Naive B cell (primary cell): ENCODE data around the gene MAMDC2. TPM values are rescaled to one million over a fixed set of nuclear protein-coding genes. Genes with fewer than 3 reads are reported as not detected.
"Not testable (repeated sequence)": the region's sequence is repeated elsewhere in the genome, so short reads cannot be mapped to it uniquely, and the experiment has no call there.

ENCODE experiments used
- ATAC-seq, 2 donors: fragments of 150-1000 bp; cut with Tn5 transposase; 2 replicates each; pipeline ENCODE4 v1.10.0; 2021; ENCODE audit warnings: low read depth in 2 of 2, mild to moderate bottlenecking in 2 of 2, moderate library complexity in 2 of 2
- DNase-seq: peaks from one replicate; pipeline ENCODE4 v3.0.0; 2022
- H3K27ac Mint-ChIP-seq, 6 donors: one replicate each; pipeline ENCODE4 v1.8.0; 2020 to 2022; ENCODE audit warnings: mild to moderate bottlenecking in 6 of 6, mixed read lengths in 6 of 6, moderate library complexity in 5 of 6, inconsistent platforms in 2 of 6
- H3K27me3 Mint-ChIP-seq, 3 donors: one replicate each; pipeline ENCODE4 v1.8.0; 2021 to 2022; ENCODE audit warnings: mixed read lengths in 3 of 3, mild to moderate bottlenecking in 1 of 3
- H3K36me3 Mint-ChIP-seq, 2 donors: one replicate each; pipeline ENCODE4 v1.8.0; 2020 to 2022; ENCODE audit warnings: mixed read lengths in 2 of 2, inconsistent platforms in 1 of 2, mild to moderate bottlenecking in 1 of 2
- H3K4me1 Mint-ChIP-seq, 3 donors: one replicate each; pipeline ENCODE4 v1.8.0; 2020 to 2022; ENCODE audit warnings: mixed read lengths in 3 of 3, inconsistent platforms in 1 of 3, mild to moderate bottlenecking in 1 of 3, moderate library complexity in 1 of 3
- H3K4me3 Mint-ChIP-seq, 8 donors: one replicate each; pipeline ENCODE4 v1.8.0; 2020 to 2022; ENCODE audit warnings: mild to moderate bottlenecking in 8 of 8, mixed read lengths in 8 of 8, moderate library complexity in 8 of 8, inconsistent platforms in 2 of 8
- H3K9me3 Mint-ChIP-seq, 7 donors: one replicate each; pipeline ENCODE4 v1.8.0; 2020 to 2022; ENCODE audit warnings: mixed read lengths in 7 of 7, mild to moderate bottlenecking in 5 of 7, inconsistent platforms in 2 of 7, moderate library complexity in 1 of 7
- polyA plus RNA-seq, 6 donors: library from polyadenylated mRNA; unstranded; fragments of 300-500 nt; fragmentation: Illumina TruSeq; gene quantifications; one replicate each; pipeline ENCODE4 v1.2.3, GENCODE V29; 2021; ENCODE audit warnings: low read depth in 6 of 6

Gene MAMDC2
- polyA plus RNA-seq, 6 donors from 2014 or later = not detected

DNA sequence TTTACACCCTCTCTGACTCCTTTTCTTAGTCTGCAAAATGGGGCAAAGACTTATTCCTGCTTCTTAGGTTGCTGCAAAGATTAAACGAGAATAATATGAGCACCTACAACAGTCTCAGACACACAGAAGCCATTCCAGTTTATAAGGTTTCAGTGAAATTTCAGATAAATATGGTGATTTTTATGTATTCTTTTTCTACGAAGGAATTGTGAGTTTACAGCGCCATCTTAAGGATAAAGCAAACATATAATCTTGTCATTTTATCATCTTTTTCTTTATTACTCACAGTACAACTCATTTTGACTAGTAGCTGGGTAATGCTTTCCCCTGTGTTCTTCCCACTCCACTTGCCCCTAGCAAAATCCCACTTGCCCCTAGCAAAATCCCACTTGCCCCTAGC is 185.9 kb downstream of the MAMDC2 start:
- no peak overlapping the region for H3K4me3 Mint-ChIP-seq
- DNase-seq (no peak), ATAC-seq (no peak)
- H3K27me3 Mint-ChIP-seq = peaks cover 0 to 24% (median 14%) of the 10 kb centered on the region in 3 donors
- H3K9me3 Mint-ChIP-seq = peaks cover 0 to 5% (median 2%) of the 10 kb centered on the region in 7 donors
- no peak overlapping the region for H3K27ac Mint-ChIP-seq
- peaks cover 7 to 8% of the 10 kb centered on the region in 2 donors for H3K36me3 Mint-ChIP-seq
- no peaks in the 10 kb centered on the region for H3K4me1 Mint-ChIP-seq

DNA sequence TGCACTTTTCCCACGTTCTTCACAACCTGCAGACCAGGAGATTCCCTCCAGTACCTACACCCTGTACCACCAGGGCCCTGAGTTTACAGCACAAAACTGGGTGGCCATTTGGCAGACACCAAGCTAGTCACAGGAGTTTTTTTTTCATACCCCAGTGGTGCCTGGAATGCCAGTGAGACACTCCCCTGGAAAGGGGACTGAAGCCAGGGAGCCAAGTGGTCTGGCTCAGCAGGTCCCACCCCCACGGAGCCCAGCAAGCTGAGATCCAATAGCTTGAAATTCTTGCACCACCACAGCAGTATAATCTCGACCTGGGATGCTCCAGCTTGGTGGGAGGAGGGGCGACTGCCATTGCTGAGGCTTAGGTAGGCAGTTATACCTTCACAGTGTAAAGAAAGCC is 188.8 kb downstream of the MAMDC2 start:
- Mint-ChIP-seq H3K4me3 (no peak overlapping the region), H3K27ac (no peak overlapping the region), H3K36me3 (peaks cover 7 to 8% of the 10 kb centered on the region in 2 donors), H3K4me1 (no peaks in the 10 kb centered on the region), H3K9me3 (peaks cover 0 to 9% (median 0%) of the 10 kb centered on the region in 7 donors), H3K27me3 (peaks cover 15 to 42% (median 22%) of the 10 kb centered on the region in 3 donors)
- DNase-seq (no peak), ATAC-seq (no peak)

DNA sequence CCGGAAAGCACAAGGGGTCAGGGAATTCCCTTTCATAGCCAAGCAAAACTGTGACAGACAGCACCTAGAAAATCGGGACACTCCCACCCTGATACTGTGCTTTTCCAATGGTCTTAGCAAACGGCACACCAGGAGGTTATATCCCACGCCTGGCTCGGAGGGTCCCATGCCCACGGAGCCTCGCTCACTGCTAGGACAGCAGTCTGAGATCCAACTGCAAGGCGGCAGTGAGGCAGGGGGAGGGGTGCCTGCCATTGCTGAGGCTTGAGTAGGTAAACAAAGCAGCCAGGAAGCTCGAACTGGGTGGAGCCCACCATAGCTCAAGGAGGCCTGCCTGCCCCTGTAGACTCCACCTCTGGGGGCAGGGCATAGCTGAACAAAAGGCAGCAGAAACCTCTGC is 190.6 kb downstream of the MAMDC2 start:
- Mint-ChIP-seq H3K4me3 (peak overlapping the region in 1 of 8 donors; percentile 37), H3K9me3 (peaks cover 0 to 12% (median 6%) of the 10 kb centered on the region in 7 donors), H3K27me3 (peaks cover 15 to 37% (median 22%) of the 10 kb centered on the region in 3 donors)
- DNase-seq, ATAC-seq, H3K4me1 Mint-ChIP-seq, H3K36me3 Mint-ChIP-seq, H3K27ac Mint-ChIP-seq: not testable (repeated sequence)

DNA sequence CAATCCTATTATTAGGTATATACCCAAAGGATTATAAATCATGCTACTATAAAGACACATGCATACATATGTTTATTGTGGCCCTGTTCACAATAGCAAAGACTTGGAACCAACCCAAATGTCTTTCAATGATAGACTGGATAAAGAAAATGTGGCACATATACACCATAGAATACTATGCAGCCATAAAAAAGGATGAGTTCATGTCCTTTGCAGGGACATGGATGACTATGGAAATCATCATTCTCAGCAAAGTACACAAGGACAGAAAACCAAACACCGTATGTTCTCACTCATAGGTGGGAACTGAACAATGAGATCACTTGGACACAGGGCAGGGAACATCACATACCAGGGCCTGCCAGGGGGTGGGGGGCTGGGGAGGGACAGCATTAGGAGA is 202.3 kb downstream of the MAMDC2 start:
- DNase-seq, H3K27ac Mint-ChIP-seq, H3K4me3 Mint-ChIP-seq, H3K36me3 Mint-ChIP-seq, ATAC-seq, H3K4me1 Mint-ChIP-seq: not testable (repeated sequence)
- Mint-ChIP-seq H3K9me3 (peaks cover 0 to 11% (median 1%) of the 10 kb centered on the region in 7 donors), H3K27me3 (peaks cover 5 to 35% (median 29%) of the 10 kb centered on the region in 3 donors)

DNA sequence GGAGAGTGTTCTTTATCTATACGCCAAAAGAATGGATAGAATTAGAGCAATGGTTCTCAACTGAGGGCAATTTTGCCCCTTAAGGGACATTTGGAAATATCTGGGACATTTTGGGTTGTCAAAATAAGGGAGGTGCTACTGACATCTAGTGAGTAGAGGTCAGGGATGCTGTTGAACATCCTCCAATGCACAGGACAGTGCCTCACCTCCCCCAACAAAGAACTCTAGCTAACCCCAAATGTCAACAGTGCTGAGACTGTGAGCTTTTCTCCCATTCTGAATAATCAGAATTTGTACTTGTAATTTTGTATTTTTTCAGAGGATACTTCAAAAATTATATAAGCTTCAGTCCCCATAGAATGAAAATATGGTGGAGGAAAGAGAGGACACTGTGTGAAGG is 206.6 kb downstream of the MAMDC2 start:
- no peak overlapping the region for H3K4me3 Mint-ChIP-seq
- DNase-seq (no peak), ATAC-seq (no peak)
- H3K9me3 Mint-ChIP-seq = peaks cover 0 to 8% (median 0%) of the 10 kb centered on the region in 7 donors
- H3K27me3 Mint-ChIP-seq = peaks cover 5 to 9% (median 6%) of the 10 kb centered on the region in 3 donors
- H3K4me1 Mint-ChIP-seq = peaks cover 0 to 5% (median 0%) of the 10 kb centered on the region in 3 donors
- H3K27ac Mint-ChIP-seq = no peak overlapping the region
- H3K36me3 Mint-ChIP-seq = no peaks in the 10 kb centered on the region

DNA sequence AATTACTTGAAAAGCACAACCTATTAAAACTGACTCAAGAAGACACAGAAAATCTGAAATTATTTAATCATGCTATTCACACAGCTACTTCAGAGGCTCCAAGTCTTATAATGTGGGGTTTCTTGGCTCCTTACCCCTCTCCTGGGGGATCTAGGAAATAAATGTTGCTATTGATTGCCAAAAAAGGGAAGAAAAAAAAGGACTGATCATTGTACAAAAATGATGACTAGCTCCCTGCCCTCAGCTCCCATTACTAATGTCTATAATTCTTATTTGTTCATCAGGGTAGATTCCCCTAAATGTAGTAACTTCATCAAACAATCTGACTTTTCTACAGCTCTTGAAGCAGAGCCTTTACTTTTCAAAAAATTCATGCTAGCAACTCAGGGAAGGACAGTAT is 211.8 kb downstream of the MAMDC2 start:
- peaks cover 21 to 28% (median 25%) of the 10 kb centered on the region in 3 donors for H3K4me1 Mint-ChIP-seq
- H3K4me3 Mint-ChIP-seq = peak overlapping the region in 1 of 8 donors; percentile 50
- no peak for ATAC-seq
- no peak for DNase-seq
- peaks cover 2 to 5% (median 3%) of the 10 kb centered on the region in 3 donors for H3K27me3 Mint-ChIP-seq
- H3K36me3 Mint-ChIP-seq = no peaks in the 10 kb centered on the region
- H3K9me3 Mint-ChIP-seq = no peaks in the 10 kb centered on the region
- no peak overlapping the region for H3K27ac Mint-ChIP-seq

DNA sequence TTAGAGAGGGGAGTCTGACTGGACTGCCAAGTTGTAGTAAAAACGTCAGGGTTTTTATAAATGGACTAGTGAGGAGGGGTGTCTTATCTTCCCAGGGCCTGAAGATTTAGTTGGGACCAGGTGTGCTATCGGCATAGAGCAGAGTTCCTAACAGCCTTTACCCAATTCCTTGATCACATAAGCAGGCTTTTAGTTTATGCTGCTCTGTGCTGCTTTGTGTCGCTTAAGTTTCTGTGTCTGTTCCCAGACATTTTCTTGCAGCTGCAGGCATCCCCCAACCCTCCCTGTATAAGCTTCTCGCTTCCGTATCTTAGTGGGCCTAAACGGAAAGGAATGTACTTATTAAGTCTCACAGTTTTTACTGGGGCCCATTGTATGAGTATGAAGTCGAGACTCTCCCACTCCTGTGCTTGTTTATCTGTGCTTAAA is 212.5 kb downstream of the MAMDC2 start:
- Mint-ChIP-seq H3K9me3 (no peaks in the 10 kb centered on the region), H3K4me3 (peak overlapping the region in 1 of 8 donors; percentile 46), H3K27ac (peak overlapping the region in 2 of 6 donors; percentile 34 to 50), H3K36me3 (peaks cover 0 to 4% of the 10 kb centered on the region in 2 donors), H3K4me1 (peaks cover 28 to 34% (median 29%) of the 10 kb centered on the region in 3 donors), H3K27me3 (no peaks in the 10 kb centered on the region)
- no peak for DNase-seq
- no peak for ATAC-seq

DNA sequence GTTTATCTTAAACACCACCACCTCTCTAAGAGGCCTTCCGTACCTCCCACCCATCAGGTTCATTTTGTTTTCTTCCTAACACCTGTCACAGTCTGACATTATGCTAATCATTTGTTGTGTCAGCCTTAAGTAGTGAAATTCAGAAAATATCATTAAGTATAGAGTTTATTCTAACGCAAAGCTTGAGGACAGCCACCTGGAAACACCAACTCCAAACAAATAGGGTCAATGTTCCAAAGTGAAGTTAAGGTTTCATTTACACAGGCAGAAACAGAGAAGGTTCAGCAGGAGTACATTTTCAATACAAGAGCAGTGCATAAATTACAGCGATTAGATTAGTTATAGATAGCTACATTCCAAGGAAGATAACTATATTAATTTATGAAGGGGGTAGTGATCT is 213.9 kb downstream of the MAMDC2 start:
- Mint-ChIP-seq H3K36me3 (peaks cover 3 to 16% of the 10 kb centered on the region in 2 donors), H3K4me3 (peak overlapping the region; percentile 53 to 96 (median 90)), H3K4me1 (peaks cover 41 to 48% (median 43%) of the 10 kb centered on the region in 3 donors), H3K27me3 (no peaks in the 10 kb centered on the region), H3K9me3 (no peaks in the 10 kb centered on the region), H3K27ac (peak overlapping the region in 5 of 6 donors; percentile 65 to 98 (median 93))
- ATAC-seq = no peak
- no peak for DNase-seq

DNA sequence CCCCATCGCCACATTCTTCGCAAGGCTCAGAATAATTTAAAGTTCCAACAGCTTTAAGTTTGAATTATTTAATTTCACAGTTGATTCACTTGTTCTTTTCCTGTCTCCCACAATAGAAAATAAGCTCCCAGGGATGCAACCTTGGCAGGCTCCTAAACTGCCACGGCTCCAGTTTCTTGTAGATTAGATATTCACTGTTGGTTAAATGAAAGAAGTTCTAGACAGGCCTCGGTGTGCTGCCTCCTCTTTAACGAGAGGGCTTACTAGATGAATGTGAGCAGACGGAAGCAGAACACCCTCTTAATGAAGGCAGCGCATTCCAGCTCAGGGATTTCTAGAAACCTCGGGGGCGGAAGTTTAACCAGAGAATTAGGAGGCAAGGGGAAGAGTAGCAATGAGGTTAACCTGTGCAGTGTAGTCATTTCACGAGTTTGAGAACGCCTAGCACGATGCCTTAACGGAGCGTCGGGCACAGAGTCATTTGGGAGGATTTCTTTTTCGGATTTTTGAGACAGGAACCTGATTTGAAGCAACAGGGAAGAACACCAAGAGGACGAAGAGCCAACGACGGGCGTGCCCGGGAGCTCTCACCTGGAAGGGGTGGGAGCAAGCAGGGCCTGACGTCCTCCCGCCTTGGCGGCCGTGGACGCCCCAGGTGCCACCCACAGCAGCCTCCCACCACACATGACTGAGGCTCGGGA is 214.5 kb downstream of the MAMDC2 start:
- Mint-ChIP-seq H3K4me1 (peaks cover 43 to 50% (median 45%) of the 10 kb centered on the region in 3 donors), H3K9me3 (no peaks in the 10 kb centered on the region), H3K36me3 (peaks cover 4 to 16% of the 10 kb centered on the region in 2 donors), H3K4me3 (peak overlapping the region; percentile 87 to 96 (median 92)), H3K27me3 (no peaks in the 10 kb centered on the region), H3K27ac (peak overlapping the region; percentile 91 to 98 (median 95))
- no peak for DNase-seq
- ATAC-seq = peak; percentile 39 to 45

DNA sequence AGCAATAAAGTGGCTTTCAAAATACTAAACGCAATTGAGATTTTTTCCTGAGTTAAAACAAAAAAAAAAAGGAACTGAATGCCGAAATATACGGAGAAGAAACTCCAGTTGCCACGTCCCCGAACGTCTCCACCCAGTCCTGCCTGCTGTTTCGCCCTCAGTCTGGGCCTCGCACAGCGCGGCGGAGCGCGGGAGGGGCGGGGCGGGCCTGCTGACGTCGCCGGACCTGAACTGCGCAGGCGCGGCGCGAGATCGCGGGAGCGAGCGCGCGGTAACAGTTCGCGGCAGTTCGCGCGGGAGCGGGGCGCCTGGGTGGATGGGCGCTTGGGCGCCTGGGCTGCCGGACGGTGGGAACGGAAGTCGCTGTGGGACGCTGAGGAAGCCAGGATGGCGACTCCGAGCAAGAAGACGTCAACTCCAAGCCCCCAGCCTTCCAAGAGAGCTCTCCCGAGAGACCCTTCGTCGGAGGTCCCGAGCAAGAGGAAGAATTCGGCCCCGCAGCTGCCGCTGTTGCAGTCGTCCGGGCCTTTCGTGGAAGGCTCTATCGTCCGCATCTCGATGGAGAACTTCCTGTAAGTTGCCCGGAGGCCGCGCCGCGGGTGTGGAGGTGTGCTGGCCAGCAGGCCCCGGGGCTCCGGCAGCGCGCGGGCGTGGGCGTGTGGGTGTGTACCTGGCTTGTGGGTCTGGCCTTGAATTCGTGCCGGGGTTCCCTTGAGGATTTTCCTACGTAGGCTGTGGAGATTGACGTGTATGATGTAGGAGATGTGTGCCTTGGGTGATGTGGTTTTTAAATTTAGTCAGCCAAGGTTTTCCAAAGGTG is 215.3 kb downstream of the MAMDC2 start, which contains the start of gene SMC5:
Gene SMC5 (plus strand): TSS at position 287 of the 820 bp plus-strand sequence. CDS start 101 bp downstream, at position 388.
- Mint-ChIP-seq H3K27ac (peak within 1 kb of the TSS; percentile 91 to 98 (median 95)), H3K36me3 (peaks cover 4 to 16% of the 10 kb centered on the region in 2 donors), H3K9me3 (no peaks in the 10 kb centered on the region), H3K27me3 (no peaks in the 10 kb centered on the region), H3K4me1 (peaks cover 43 to 50% (median 45%) of the 10 kb centered on the region in 3 donors), H3K4me3 (peak within 1 kb of the TSS; percentile 87 to 96 (median 92))
- ATAC-seq (peak; percentile 83), DNase-seq (peak; percentile 93)

DNA sequence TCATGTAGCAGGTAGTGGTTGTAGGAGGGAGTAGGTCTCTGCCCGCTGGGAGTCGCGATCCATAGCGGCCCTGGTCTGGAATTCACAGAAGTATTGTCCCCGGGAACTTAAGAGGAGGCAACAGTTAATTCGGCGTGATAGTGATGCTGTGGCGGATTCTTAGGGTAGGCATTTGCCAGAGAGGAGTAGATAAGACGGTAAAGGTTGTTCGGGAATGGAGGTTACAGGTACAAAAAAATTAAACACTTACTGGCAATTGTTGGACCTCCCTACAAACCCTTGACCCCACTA is 215.8 kb downstream of the MAMDC2 start:
- peaks cover 43 to 50% (median 45%) of the 10 kb centered on the region in 3 donors for H3K4me1 Mint-ChIP-seq
- ATAC-seq = no peak
- peaks cover 4 to 16% of the 10 kb centered on the region in 2 donors for H3K36me3 Mint-ChIP-seq

DNA sequence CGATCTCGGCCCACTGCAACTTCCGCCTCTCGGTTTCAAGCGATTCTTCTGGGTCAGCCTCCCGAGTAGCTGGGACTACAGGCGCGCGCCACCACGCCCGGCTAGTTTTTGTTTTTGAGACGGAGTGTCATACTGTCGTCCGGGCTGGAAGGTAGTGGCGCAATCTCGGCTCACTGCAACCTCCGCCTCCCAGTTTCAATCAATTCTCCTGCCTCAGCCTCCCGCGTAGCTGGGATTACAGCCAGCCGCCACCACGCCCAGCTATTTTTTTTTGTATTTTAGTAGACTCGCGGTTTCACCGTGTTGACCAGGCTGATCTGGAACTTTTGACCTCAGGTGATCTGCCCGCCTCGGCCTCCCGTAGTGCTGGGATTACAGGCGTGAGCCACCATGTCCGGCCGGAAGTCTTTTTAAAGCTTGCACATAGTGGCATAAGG is 216.4 kb downstream of the MAMDC2 start:
- peak overlapping the region in 5 of 6 donors; percentile 62 to 98 (median 77) for H3K27ac Mint-ChIP-seq
- no peaks in the 10 kb centered on the region for H3K9me3 Mint-ChIP-seq
- no peaks in the 10 kb centered on the region for H3K27me3 Mint-ChIP-seq
- H3K4me3 Mint-ChIP-seq = peak overlapping the region; percentile 87 to 96 (median 92)
- peaks cover 45 to 52% (median 47%) of the 10 kb centered on the region in 3 donors for H3K4me1 Mint-ChIP-seq
- ATAC-seq = no peak
- H3K36me3 Mint-ChIP-seq = peaks cover 8 to 21% of the 10 kb centered on the region in 2 donors
- no peak for DNase-seq

More for the DNA sequence above, 215.8 kb downstream of the MAMDC2 start:
- Mint-ChIP-seq H3K27me3 (no peaks in the 10 kb centered on the region), H3K4me3 (peak overlapping the region; percentile 87 to 96 (median 92)), H3K27ac (peak overlapping the region; percentile 91 to 98 (median 94)), H3K9me3 (no peaks in the 10 kb centered on the region)
- DNase-seq = no peak

DNA sequence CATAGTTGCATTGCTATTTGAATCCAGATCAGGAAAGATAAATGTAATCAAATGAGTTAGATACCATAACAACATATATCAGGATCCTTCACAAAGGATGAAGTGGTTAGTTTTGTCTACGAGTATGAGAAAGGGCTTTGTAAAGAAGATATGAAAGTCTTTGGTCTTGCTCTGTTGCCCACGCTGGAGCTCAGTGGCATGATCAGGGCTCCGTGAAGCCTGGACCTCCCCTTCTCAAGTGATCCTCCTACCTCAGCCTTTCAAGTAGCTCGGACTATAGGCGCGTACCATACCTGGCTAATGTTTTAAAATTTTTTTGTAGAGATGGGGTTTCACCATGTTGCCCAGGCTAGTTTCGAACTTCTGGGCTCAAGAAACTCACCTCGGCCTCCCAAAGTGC is 217.0 kb downstream of the MAMDC2 start:
- Mint-ChIP-seq H3K4me3 (peak overlapping the region; percentile 87 to 96 (median 92)), H3K27me3 (no peaks in the 10 kb centered on the region), H3K9me3 (no peaks in the 10 kb centered on the region), H3K36me3 (peaks cover 8 to 23% of the 10 kb centered on the region in 2 donors), H3K4me1 (peaks cover 45 to 55% (median 47%) of the 10 kb centered on the region in 3 donors), H3K27ac (peak overlapping the region in 5 of 6 donors; percentile 47 to 94 (median 70))
- DNase-seq (peak; percentile 16), ATAC-seq (peak; percentile 10 to 19)
